T-cell (primary cell): Measurements from ENCODE around the gene TWIST2. TPM values are rescaled to one million over a fixed set of nuclear protein-coding genes. Genes with fewer than 3 reads are reported as not detected.

Experiments used
- ATAC-seq, 4 experiments: fragments of 200-7000 bp in 3 of 4; fragments of 150-1000 bp in 1 of 4; cut with Tn5 transposase; replicated peaks in 1 of 4; 1 replicate in 3 of 4; 2 replicates in 1 of 4; pipeline ENCODE4 v1.10.0; 2021; ENCODE audit warnings: moderate library complexity in 3 of 4, mild to moderate bottlenecking in 2 of 4, moderate number of reproducible peaks in 1 of 4
- CTCF ChIA-PET, 2 donors: fragments of 300-600 bp; sonication (Branson Sonifier 250); formaldehyde crosslinking; loops; one replicate each; lab custom pipeline; 2022; ENCODE audit warnings: antibody characterized with exemption in 2 of 2; lab: Charles Lee
- POLR2A ChIA-PET, 2 donors: fragments of 300-600 bp; sonication (Branson Sonifier 250); formaldehyde crosslinking; loops; one replicate each; lab custom pipeline; 2022; ENCODE audit warnings: antibody characterized with exemption in 2 of 2; lab: Charles Lee
- DNase-seq, 35 experiments: peaks; one replicate each; pipeline versions ENCODE4 v3.0.0 to v3.0.0-alpha.2; 2013 to 2023
- H3K27ac ChIP-seq: one replicate; pipeline ENCODE4 v1.5.1; 2013; ENCODE audit warnings: low read length
- H3K27me3 ChIP-seq, 2 experiments: replicated peaks in 1 of 2; 1 replicate in 1 of 2; 2 replicates in 1 of 2; pipeline versions ENCODE4 v1.6.1 to v1.7.0; 2013; ENCODE audit warnings: low read length in 1 of 2, mixed read lengths in 1 of 2; ENCODE audit not compliant: control insufficient read depth in 2 of 2, insufficient read depth in 2 of 2; ENCODE audit errors: extremely low read depth in 1 of 2
- H3K36me3 ChIP-seq, 2 donors: 1 replicate in 1 of 2; 2 replicates in 1 of 2; pipeline versions ENCODE4 v1.6.1 to v1.7.0; 2013; ENCODE audit warnings: low read length in 1 of 2; ENCODE audit not compliant: control insufficient read depth in 2 of 2, insufficient read depth in 1 of 2; ENCODE audit errors: extremely low read depth in 1 of 2
- H3K4me1 ChIP-seq, 2 experiments: 1 replicate in 1 of 2; 2 replicates in 1 of 2; pipeline versions ENCODE4 v1.6.1 to v1.7.0; 2013; ENCODE audit warnings: low read length in 2 of 2, mixed read lengths in 1 of 2; ENCODE audit not compliant: insufficient read depth in 2 of 2, control insufficient read depth in 1 of 2; ENCODE audit errors: extremely low read depth in 1 of 2
- H3K4me3 ChIP-seq, 2 donors: 1 replicate in 1 of 2; 2 replicates in 1 of 2; pipeline versions ENCODE4 v1.5.1 to v1.7.0; 2013; ENCODE audit warnings: mild to moderate bottlenecking in 2 of 2, low read length in 1 of 2, moderate library complexity in 1 of 2; ENCODE audit not compliant: control insufficient read depth in 1 of 2; ENCODE audit errors: extremely low read depth in 1 of 2
- H3K9me3 ChIP-seq: 2 replicates; pipeline ENCODE4 v1.7.0; 2013
- H3K27ac Mint-ChIP-seq, 2 donors: one replicate each; pipeline ENCODE4 v1.8.0; 2020 to 2021; ENCODE audit warnings: mild to moderate bottlenecking in 2 of 2, mixed read lengths in 2 of 2
- H3K27me3 Mint-ChIP-seq, 2 donors: one replicate each; pipeline ENCODE4 v1.8.0; 2021 to 2022; ENCODE audit warnings: mixed read lengths in 2 of 2
- H3K36me3 Mint-ChIP-seq: one replicate; pipeline ENCODE4 v1.8.0; 2021; ENCODE audit warnings: mixed read lengths
- H3K4me1 Mint-ChIP-seq, 3 donors: one replicate each; pipeline ENCODE4 v1.8.0; 2020 to 2022; ENCODE audit warnings: mixed read lengths in 3 of 3, mild to moderate bottlenecking in 1 of 3
- H3K4me3 Mint-ChIP-seq, 3 donors: one replicate each; pipeline ENCODE4 v1.8.0; 2020 to 2022; ENCODE audit warnings: mild to moderate bottlenecking in 3 of 3, mixed read lengths in 3 of 3, moderate library complexity in 3 of 3
- H3K9me3 Mint-ChIP-seq, 3 donors: one replicate each; pipeline ENCODE4 v1.8.0; 2020 to 2022; ENCODE audit warnings: mixed read lengths in 3 of 3
- WGBS: methylation state at CpG from one replicate; pipeline ENCODE4 v1.1.5; 2013; ENCODE audit warnings: missing lambda C conversion rate; ENCODE audit not compliant: insufficient coverage; 5-methylcytosine and 5-hydroxymethylcytosine counted together
- total RNA-seq, 35 experiments: library from RNA in 6 of 35; stranded (reverse) in 6 of 35; fragments of 120-200 nt in 1 of 35; gene quantifications; one replicate each; pipeline versions ENCODE4 v1.2.1 to v1.2.4 and lab custom pipeline; 2013 to 2026

TWIST2 gene
- total RNA-seq, 5 donors from 2014 or later (not counting 1 experiment from before 2014, with no cell fraction given), result not detected

DNA sequence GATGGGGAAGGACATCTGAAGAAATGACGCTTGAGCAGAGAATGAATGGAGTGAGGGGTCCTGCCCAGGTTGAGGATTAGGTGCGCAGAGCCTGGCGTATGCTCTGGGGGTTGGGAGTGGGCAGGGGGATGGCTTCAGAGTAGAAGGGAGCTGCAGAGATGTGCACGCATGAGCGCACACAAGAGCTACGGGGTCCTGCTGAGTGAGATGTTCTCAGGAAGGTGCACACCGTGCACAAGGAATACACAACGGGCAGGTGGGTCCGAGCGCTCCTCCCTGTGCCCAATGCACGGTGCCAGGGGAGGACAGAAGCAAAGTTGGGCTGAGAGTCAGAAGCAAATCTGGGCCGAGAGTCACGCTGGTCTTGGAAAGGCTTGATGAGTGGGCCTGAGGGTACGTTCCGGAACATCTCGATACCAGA, 25.5 kb downstream of the TWIST2 start:
- no peak overlapping the region for H3K4me3 Mint-ChIP-seq
- Histone ChIP-seq H3K27me3 (peaks cover 0 to 18% of the 10 kb centered on the region in 2 experiments), H3K4me3 (no peak overlapping the region), H3K27ac (no peak overlapping the region), H3K4me1 (no peaks in the 10 kb centered on the region), H3K36me3 (no peaks in the 10 kb centered on the region), H3K9me3 (no peaks in the 10 kb centered on the region)
- H3K4me1 Mint-ChIP-seq, result no peaks in the 10 kb centered on the region
- peaks cover 14 to 24% of the 10 kb centered on the region in 2 donors for H3K27me3 Mint-ChIP-seq
- H3K36me3 Mint-ChIP-seq, result no peaks in the 10 kb centered on the region
- H3K9me3 Mint-ChIP-seq, result peaks cover 0 to 11% (median 6%) of the 10 kb centered on the region in 3 donors
- ATAC-seq (no peak), DNase-seq (no peak)
- CTCF ChIA-PET, result no interaction called here
- 91% methylated on average over 13 of the region's 16 CpGs for WGBS
- H3K27ac Mint-ChIP-seq, result no peak overlapping the region
- POLR2A ChIA-PET, result no interaction called here

DNA sequence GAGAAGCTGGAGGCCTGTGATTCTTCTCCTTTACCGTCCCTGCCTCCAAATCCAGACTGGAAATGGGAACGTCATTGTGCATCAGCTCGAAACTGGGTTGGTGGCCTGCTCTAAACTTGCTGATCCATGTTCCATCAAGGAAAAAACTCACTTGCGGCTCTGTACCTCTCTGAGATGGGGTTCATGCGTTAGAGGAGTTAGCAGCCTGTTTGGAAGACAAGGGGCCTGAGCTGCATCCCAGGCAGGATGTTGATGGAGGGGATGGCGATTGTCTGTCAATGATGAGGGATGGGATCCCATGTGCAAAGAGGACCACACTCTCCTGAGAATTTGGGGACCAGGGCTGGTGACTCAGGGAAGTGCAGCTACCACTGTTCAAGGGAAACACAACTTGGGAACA, 26.0 kb downstream of the TWIST2 start:
- Histone ChIP-seq H3K9me3 (no peaks in the 10 kb centered on the region), H3K4me1 (no peaks in the 10 kb centered on the region), H3K36me3 (no peaks in the 10 kb centered on the region), H3K27ac (no peak overlapping the region), H3K27me3 (peaks cover 0 to 16% of the 10 kb centered on the region in 2 experiments), H3K4me3 (no peak overlapping the region)
- Mint-ChIP-seq H3K36me3 (no peaks in the 10 kb centered on the region), H3K4me1 (no peaks in the 10 kb centered on the region), H3K27ac (no peak overlapping the region), H3K27me3 (peaks cover 14 to 24% of the 10 kb centered on the region in 2 donors), H3K4me3 (no peak overlapping the region), H3K9me3 (peaks cover 0 to 11% (median 6%) of the 10 kb centered on the region in 3 donors)
- WGBS, result 73% methylated on average over 6 of the region's 6 CpGs
- ChIA-PET CTCF (no interaction called here), POLR2A (no interaction called here)
- DNase-seq (no peak), ATAC-seq (no peak)

- ATAC-seq (no peak), DNase-seq (no peak)
- no peak overlapping the region for H3K4me3 ChIP-seq
- Mint-ChIP-seq H3K4me1 (no peaks in the 10 kb centered on the region), H3K36me3 (no peaks in the 10 kb centered on the region), H3K4me3 (no peak overlapping the region), H3K27ac (no peak overlapping the region), H3K27me3 (peaks cover 17 to 24% of the 10 kb centered on the region in 2 donors), H3K9me3 (peaks cover 0 to 11% (median 6%) of the 10 kb centered on the region in 3 donors)
- no peaks in the 10 kb centered on the region for H3K9me3 ChIP-seq
- H3K4me1 ChIP-seq, result no peaks in the 10 kb centered on the region
- 72% methylated on average over 2 of the region's 11 CpGs for WGBS
- peaks cover 0 to 18% of the 10 kb centered on the region in 2 experiments for H3K27me3 ChIP-seq
- no peaks in the 10 kb centered on the region for H3K36me3 ChIP-seq
- POLR2A ChIA-PET, result no interaction called here
- CTCF ChIA-PET, result no interaction called here
- H3K27ac ChIP-seq, result no peak overlapping the region
These were observed 26.6 kb downstream of the TWIST2 start for GRCh38 chr2:238874330-238875050.

DNA sequence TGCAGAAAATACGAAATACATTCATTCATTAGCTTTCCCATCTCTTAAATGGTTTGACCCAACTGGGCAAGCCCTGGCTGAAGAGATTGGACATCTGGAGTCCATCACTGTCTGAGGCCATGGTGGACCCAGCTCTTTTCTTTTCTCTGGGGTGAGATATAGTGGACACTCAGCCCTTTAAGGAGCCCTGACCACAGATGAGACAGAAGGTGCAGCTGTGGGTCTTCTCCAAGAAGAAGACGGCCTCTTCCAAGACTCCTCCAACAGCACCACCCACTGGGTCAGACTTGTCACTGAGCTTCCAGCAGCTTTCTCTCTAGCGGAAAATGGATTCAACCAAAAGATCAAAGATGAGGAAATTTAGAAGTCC, 27.2 kb downstream of the TWIST2 start:
- DNase-seq, result no peak
- Mint-ChIP-seq H3K27me3 (peaks cover 19 to 24% of the 10 kb centered on the region in 2 donors), H3K36me3 (no peaks in the 10 kb centered on the region), H3K27ac (no peak overlapping the region), H3K4me1 (no peaks in the 10 kb centered on the region), H3K4me3 (no peak overlapping the region), H3K9me3 (peaks cover 0 to 11% (median 6%) of the 10 kb centered on the region in 3 donors)
- ChIA-PET CTCF (interaction anchor here in 1 of 2 donors (0.6 kb wide), 1 partner anchor 227 kb away, joined by 3 read pairs; no protein-coding TSS in a partner anchor), POLR2A (no interaction called here)
- H3K9me3 ChIP-seq, result no peaks in the 10 kb centered on the region
- H3K4me3 ChIP-seq, result no peak overlapping the region
- no peak for ATAC-seq
- peaks cover 0 to 23% of the 10 kb centered on the region in 2 experiments for H3K27me3 ChIP-seq
- H3K36me3 ChIP-seq, result no peaks in the 10 kb centered on the region
- H3K4me1 ChIP-seq, result no peaks in the 10 kb centered on the region
- no peak overlapping the region for H3K27ac ChIP-seq
- WGBS, result 100% methylated on average over 1 of the region's 3 CpGs

- no peaks in the 10 kb centered on the region for H3K36me3 ChIP-seq
- no peaks in the 10 kb centered on the region for H3K9me3 ChIP-seq
- H3K27me3 Mint-ChIP-seq, result peaks cover 19 to 24% of the 10 kb centered on the region in 2 donors
- no peak overlapping the region for H3K27ac Mint-ChIP-seq
- no peak overlapping the region for H3K27ac ChIP-seq
- H3K4me3 Mint-ChIP-seq, result no peak overlapping the region
- H3K4me3 ChIP-seq, result no peak overlapping the region
- 70% methylated on average over 8 of the region's 17 CpGs for WGBS
- H3K4me1 ChIP-seq, result no peaks in the 10 kb centered on the region
- CTCF ChIA-PET, result interaction anchor here in 1 of 2 donors (0.6 kb wide), 1 partner anchor 227 kb away, joined by 3 read pairs; no protein-coding TSS in a partner anchor
- peaks cover 0 to 11% (median 6%) of the 10 kb centered on the region in 3 donors for H3K9me3 Mint-ChIP-seq
- peaks cover 0 to 23% of the 10 kb centered on the region in 2 experiments for H3K27me3 ChIP-seq
- H3K4me1 Mint-ChIP-seq, result no peaks in the 10 kb centered on the region
- DNase-seq, result no peak
- H3K36me3 Mint-ChIP-seq, result no peaks in the 10 kb centered on the region
- POLR2A ChIA-PET, result no interaction called here
- ATAC-seq, result no peak
These were observed 27.8 kb downstream of the TWIST2 start for GRCh38 chr2:238875471-238876231.

DNA sequence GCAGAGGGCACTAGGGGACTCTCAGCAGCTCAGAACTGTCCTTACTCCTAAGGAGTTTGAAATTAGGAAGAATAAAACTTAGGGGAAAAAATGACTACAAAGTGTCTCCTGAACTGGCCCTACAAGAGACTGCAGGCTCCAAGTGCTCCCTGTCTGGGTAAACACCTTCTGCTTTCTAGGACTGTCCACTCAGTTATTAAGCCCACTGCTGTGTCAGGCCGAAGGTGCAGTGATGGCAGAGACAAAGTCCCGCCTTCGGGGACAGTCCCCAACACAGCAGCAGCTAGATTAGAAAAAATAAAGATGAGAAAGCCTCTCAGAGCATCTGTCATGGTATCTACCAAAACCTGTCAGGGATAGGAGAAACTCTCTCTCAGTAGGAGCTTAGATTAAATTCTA, 28.3 kb downstream of the TWIST2 start:
- Mint-ChIP-seq H3K4me1 (no peaks in the 10 kb centered on the region), H3K36me3 (no peaks in the 10 kb centered on the region), H3K4me3 (no peak overlapping the region), H3K27ac (no peak overlapping the region), H3K9me3 (peaks cover 0 to 11% (median 6%) of the 10 kb centered on the region in 3 donors), H3K27me3 (peaks cover 19 to 24% of the 10 kb centered on the region in 2 donors)
- no peak for ATAC-seq
- Histone ChIP-seq H3K27ac (no peak overlapping the region), H3K9me3 (no peaks in the 10 kb centered on the region), H3K4me1 (no peaks in the 10 kb centered on the region), H3K36me3 (no peaks in the 10 kb centered on the region), H3K27me3 (peaks cover 0 to 23% of the 10 kb centered on the region in 2 experiments), H3K4me3 (no peak overlapping the region)
- CTCF ChIA-PET, result no interaction called here
- WGBS, result 77% methylated on average over 3 of the region's 3 CpGs
- no peak for DNase-seq
- POLR2A ChIA-PET, result no interaction called here
